SU-DHL-6 (cell line): ENCODE measurements around the gene LRRC23.

Experiments used
- H2AFZ ChIP-seq: fragments of 200-600 bp; sonication (generic); 2 replicates; pipeline ENCODE4 v1.6.1; 2014; ENCODE audit warnings: low read depth, mild to moderate bottlenecking, moderate library complexity, mixed read lengths, antibody characterized with exemption, low read length; ENCODE audit not compliant: severe bottlenecking
- H3F3A ChIP-seq: fragments of 200-600 bp; shearing (Covaris generic); 2 replicates; pipeline ENCODE4 v1.6.0; 2016; ENCODE audit warnings: antibody characterized with exemption, mild to moderate bottlenecking; ENCODE audit not compliant: insufficient read depth
- H3K27ac ChIP-seq: fragments of 200-600 bp; sonication (generic); 2 replicates; pipeline ENCODE4 v1.5.1; 2016; ENCODE audit warnings: low read depth, mild to moderate bottlenecking, low read length, moderate library complexity, mixed read lengths
- H3K27me3 ChIP-seq: fragments of 200-600 bp; sonication (generic), shearing (Covaris generic); 2 replicates; pipeline ENCODE4 v1.6.0; 2014; ENCODE audit warnings: mild to moderate bottlenecking, low read length
- H3K36me3 ChIP-seq: fragments of 200-600 bp; sonication (generic); 2 replicates; pipeline ENCODE4 v1.6.1; 2014; ENCODE audit warnings: mild to moderate bottlenecking, low read length, mixed read lengths
- H3K4me2 ChIP-seq: fragments of 300-600, 200-600 bp; shearing (Covaris generic), sonication (generic); 2 replicates; pipeline ENCODE4 v1.6.0; 2014; ENCODE audit warnings: low read length, low read depth, mild to moderate bottlenecking; ENCODE audit not compliant: poor library complexity, severe bottlenecking
- H3K4me3 ChIP-seq: fragments of 200-600 bp; sonication (generic); 2 replicates; pipeline ENCODE4 v1.5.1; 2014; ENCODE audit warnings: antibody characterized with exemption, low read length, mild to moderate bottlenecking, mixed read lengths; ENCODE audit not compliant: insufficient read depth, poor library complexity, severe bottlenecking
- H3K79me2 ChIP-seq: fragments of 200-600 bp; sonication (generic); 2 replicates; pipeline ENCODE4 v1.6.1; 2014; ENCODE audit warnings: mild to moderate bottlenecking, low read length, moderate library complexity; ENCODE audit not compliant: insufficient read depth
- H3K9ac ChIP-seq: fragments of 200-600 bp; sonication (generic); 2 replicates; pipeline ENCODE4 v1.7.0; 2014; ENCODE audit warnings: mild to moderate bottlenecking, low read length
- H3K9me2 ChIP-seq: fragments of 200-600 bp; sonication (generic); replicated peaks from 2 replicates; pipeline ENCODE4 v1.6.1; 2014; ENCODE audit warnings: low read length; ENCODE audit not compliant: insufficient read depth
- H3K9me3 ChIP-seq: fragments of 200-600 bp; sonication (generic); 2 replicates; pipeline ENCODE4 v1.6.1; 2014; ENCODE audit warnings: low read length, mixed read lengths; ENCODE audit not compliant: insufficient read depth
- H4K20me1 ChIP-seq: fragments of 200-600 bp; sonication (generic); 2 replicates; pipeline ENCODE4 v1.6.1; 2014; ENCODE audit warnings: low read depth, mild to moderate bottlenecking, antibody characterized with exemption, low read length, moderate library complexity, mixed read lengths
- EZH2phosphoT487 ChIP-seq: fragments of 200-600 bp; sonication (generic), shearing (Covaris generic); conservative IDR thresholded peaks from 2 replicates; pipeline ENCODE4 v1.6.1; 2018; ENCODE audit warnings: mild to moderate bottlenecking, antibody characterized with exemption, low read length, moderate library complexity, mixed read lengths
- TF ChIP-seq, protein P1 (sequence below): fragments of 200-600 bp; sonication (generic); IDR thresholded peaks from one replicate; pipeline ENCODE4 v1.5.1; 2017; ENCODE audit warnings: antibody characterized with exemption, mild to moderate bottlenecking, low read length, moderate library complexity; ENCODE audit not compliant: insufficient read depth, poor library complexity, severe bottlenecking

LRRC23 gene

DNA sequence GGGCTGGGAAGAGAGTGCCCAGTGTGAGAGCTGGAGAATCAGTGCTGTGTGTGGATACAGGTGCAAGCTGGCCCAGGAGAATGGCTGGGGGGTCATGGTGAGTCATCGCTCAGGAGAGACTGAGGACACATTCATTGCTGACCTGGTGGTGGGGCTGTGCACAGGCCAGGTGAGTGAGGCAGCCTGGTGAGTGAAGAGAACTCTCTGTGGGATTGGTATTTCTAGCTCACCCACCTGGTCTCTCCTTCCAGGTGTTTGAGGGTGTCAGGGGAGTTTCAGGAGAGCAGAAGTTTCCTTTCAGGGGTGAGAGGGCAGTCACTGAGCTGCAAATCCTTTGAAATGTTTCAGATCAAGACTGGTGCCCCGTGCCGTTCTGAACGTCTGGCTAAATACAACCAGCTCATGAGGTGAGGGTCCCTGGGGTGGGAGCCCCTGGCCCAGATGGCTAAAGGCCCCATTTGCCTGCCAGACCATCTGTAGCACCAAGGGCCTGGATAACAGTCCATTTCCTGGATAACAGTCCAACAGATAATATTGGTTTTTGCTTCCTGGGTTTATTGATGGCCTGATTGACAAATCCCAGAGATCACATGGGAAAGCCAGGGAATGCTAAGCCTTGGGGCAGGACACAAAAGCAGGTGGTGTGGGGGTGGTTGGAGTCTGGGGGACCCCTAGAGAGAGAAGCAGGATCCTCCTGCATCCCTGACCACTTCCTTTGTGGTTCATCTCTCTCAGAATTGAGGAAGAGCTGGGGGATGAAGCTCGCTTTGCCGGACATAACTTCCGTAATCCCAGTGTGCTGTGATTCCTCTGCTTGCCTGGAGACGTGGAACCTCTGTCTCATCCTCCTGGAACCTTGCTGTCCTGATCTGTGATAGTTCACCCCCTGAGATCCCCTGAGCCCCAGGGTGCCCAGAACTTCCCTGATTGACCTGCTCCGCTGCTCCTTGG lies 17.6 kb downstream of the LRRC23 start:
- Histone ChIP-seq H4K20me1 (no peaks in the 10 kb centered on the region), H3K36me3 (no peaks in the 10 kb centered on the region), H3F3A (no peaks in the 10 kb centered on the region), H3K27me3 (0 out of 2 replicates have a peak, but pooled peaks cover 4% of the 10 kb centered on the region), H3K9me2 (no peaks in the 10 kb centered on the region), H3K79me2 (no peaks in the 10 kb centered on the region), H2AFZ (no peak overlapping the region), H3K27ac (no peak overlapping the region), H3K9ac (no peak overlapping the region), H3K4me2 (no peak overlapping the region), H3K9me3 (no peaks in the 10 kb centered on the region), H3K4me3 (no peak overlapping the region)
- TF ChIP-seq, protein P1, sequence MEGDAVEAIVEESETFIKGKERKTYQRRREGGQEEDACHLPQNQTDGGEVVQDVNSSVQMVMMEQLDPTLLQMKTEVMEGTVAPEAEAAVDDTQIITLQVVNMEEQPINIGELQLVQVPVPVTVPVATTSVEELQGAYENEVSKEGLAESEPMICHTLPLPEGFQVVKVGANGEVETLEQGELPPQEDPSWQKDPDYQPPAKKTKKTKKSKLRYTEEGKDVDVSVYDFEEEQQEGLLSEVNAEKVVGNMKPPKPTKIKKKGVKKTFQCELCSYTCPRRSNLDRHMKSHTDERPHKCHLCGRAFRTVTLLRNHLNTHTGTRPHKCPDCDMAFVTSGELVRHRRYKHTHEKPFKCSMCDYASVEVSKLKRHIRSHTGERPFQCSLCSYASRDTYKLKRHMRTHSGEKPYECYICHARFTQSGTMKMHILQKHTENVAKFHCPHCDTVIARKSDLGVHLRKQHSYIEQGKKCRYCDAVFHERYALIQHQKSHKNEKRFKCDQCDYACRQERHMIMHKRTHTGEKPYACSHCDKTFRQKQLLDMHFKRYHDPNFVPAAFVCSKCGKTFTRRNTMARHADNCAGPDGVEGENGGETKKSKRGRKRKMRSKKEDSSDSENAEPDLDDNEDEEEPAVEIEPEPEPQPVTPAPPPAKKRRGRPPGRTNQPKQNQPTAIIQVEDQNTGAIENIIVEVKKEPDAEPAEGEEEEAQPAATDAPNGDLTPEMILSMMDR = no peak
- TF ChIP-seq EZH2phosphoT487 = no peak

DNA sequence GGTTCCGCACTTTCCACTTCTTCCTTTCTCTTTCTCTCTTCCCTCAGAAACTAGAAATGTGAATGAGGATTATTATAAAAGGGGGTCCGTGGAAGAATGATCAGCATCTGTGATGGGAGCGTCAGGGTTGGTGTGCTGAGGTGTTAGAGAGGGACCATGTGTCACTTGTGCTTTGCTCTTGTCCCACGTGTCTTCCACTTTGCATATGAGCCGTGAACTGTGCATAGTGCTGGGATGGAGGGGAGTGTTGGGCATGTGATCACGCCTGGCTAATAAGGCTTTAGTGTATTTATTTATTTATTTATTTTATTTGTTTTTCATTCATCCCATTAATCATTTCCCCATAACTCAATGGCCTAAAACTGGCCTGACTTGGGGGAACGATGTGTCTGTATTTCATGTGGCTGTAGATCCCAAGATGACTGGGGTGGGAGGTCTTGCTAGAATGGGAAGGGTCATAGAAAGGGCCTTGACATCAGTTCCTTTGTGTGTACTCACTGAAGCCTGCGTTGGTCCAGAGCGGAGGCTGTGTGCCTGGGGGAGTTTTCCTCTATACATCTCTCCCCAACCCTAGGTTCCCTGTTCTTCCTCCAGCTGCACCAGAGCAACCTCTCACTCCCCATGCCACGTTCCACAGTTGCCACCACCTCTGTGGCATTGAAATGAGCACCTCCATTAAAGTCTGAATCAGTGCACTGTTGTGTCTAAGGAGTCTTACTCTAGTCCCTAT lies 18.5 kb downstream of the LRRC23 start:
- Histone ChIP-seq H3K27me3 (0 out of 2 replicates have a peak, but pooled peaks cover 5% of the 10 kb centered on the region), H3K36me3 (no peaks in the 10 kb centered on the region), H3K27ac (no peak overlapping the region), H3F3A (no peaks in the 10 kb centered on the region), H2AFZ (no peak overlapping the region), H3K4me3 (no peak overlapping the region), H3K9me2 (no peaks in the 10 kb centered on the region), H3K9ac (no peak overlapping the region), H3K9me3 (no peaks in the 10 kb centered on the region), H3K79me2 (no peaks in the 10 kb centered on the region), H4K20me1 (no peaks in the 10 kb centered on the region), H3K4me2 (no peak overlapping the region)
- TF ChIP-seq EZH2phosphoT487 = no peak
- TF ChIP-seq, protein P1 = no peak

DNA sequence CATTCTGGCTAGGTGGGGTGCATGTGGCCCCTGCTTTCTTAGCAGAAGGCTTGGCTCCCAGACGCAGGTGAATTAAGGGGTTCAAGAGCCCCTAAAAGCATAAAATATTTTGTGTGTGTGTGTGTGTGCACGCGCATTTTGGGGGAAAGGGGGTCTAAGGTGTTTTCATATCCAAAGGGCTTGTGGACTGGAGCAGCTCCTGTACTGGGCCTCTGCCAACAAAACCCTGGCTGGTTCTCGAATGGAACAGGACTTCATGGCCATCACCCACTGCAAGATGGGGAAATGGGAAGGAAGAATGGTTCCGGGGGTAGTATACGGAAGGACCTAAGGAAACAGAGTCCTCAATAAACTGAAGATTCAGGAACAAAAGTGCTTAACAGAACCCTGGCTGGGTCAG lies 19.2 kb downstream of the LRRC23 start:
- H2AFZ ChIP-seq = no peak overlapping the region
- no peaks in the 10 kb centered on the region for H3K9me3 ChIP-seq
- H3K9me2 ChIP-seq = no peaks in the 10 kb centered on the region
- no peak overlapping the region for H3K4me2 ChIP-seq
- H3K27me3 ChIP-seq = 0 out of 2 replicates have a peak, but pooled peaks cover 5% of the 10 kb centered on the region
- H4K20me1 ChIP-seq = no peaks in the 10 kb centered on the region
- H3K9ac ChIP-seq = no peak overlapping the region
- H3K36me3 ChIP-seq = no peaks in the 10 kb centered on the region
- TF ChIP-seq, protein P1 = no peak
- TF ChIP-seq EZH2phosphoT487 = no peak
- H3F3A ChIP-seq = no peaks in the 10 kb centered on the region
- H3K79me2 ChIP-seq = no peaks in the 10 kb centered on the region
- H3K27ac ChIP-seq = no peak overlapping the region
- no peak overlapping the region for H3K4me3 ChIP-seq
